Globus pallidus (tissue), 1 donor: ENCODE results near the gene ST3GAL5.
A peak's percentile ranks its signal among the peaks of the same experiment; 100 is the strongest.
"Not testable (repeated sequence)": the region's sequence is repeated elsewhere in the genome, so short reads cannot be mapped to it uniquely, and the experiment has no call there.

Experiments used
- DNase-seq: peaks from one replicate; pipeline ENCODE4 v3.0.0-alpha.2; 2015; ENCODE audit warnings: low spot score

Gene ST3GAL5

DNA sequence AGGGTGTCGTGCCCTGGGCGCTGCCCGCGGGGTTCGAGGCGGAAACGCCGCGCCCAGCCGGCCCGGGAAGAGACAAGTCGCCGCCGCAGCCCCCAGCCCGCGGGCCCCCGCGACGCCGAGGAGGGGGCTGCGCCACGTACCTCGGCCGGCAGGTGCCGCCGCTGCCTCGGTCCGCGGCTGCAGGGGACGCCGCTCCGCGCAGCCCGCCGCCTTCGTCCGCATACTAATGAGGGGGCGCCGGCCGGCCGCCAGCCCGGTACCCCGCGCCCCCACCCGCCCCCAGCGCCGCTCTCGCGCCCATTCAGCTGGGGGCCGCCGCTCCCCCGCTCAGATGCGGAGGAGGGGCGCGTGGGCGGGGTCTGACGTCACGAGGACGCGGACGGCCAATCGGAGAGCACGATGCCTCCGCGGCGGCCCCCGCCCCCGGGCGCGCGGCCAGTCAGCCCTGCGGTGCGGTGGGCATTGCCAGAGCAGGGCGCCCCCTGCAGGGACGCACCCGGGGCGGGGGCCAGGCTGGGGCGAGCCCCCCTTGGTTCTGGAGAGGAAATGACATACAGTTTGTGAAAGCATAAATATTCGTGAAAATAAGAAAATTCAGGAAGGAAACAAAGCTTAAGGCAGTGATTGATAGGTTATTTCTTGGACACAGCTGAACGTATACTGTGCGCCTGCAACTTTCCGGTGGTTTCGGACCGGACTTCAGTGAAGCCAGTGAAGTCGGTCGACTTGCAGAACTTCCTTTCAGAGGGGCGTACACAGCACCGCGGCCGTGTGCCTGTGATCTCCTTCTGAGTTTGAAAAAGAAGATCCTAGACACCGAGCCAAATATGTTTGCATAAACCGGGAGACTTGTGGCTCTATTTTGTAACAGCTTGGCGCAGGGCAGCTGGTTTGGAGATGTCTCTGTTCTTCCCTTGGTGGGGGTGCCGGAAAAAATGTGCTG lies at the start of gene ST3GAL5:
Gene ST3GAL5, minus strand, starts transcription at position 307 of the 943 bp plus-strand sequence. Its CDS starts 85 bp downstream, at position 222.
- peak; percentile 95 for DNase-seq

DNA sequence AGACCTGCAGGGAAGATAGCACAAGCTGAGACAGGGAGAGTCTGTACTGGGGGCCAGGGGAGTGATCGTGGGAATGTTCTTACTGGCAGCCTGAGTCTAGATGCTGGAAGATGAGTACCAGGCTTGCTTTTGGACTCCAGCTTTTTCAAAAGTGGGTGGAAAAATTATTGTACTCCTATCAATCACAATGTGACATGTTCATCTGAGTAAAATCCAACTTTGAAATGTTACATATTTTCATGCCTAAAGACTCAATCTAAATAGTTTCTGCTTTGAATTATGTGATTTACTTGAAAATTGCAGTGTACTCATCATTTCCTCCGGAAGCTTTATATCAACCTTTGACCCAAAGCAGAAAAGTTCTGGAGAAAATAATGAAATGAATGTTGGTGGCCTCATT lies 49.7 kb upstream of the ST3GAL5 start:
- no peak for DNase-seq

DNA sequence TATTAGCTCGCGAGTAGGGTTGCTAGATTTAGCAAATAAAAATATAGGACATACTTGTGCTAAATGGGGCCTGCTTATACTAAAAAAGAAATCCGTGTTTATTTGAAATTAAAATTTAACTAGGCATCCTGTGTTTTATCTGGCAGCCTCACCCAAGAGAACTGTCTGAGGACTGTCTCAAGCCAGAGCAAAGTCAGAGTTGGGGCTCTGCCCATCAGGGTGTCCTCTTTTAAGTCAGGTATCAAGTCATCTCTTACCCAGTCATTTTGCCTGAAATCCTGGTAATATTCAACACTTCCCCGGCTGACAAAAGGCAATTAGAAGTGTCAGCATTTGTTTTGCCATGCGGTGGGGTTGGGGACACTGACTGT lies 48.3 kb upstream of the ST3GAL5 start:
- DNase-seq, result no peak

DNA sequence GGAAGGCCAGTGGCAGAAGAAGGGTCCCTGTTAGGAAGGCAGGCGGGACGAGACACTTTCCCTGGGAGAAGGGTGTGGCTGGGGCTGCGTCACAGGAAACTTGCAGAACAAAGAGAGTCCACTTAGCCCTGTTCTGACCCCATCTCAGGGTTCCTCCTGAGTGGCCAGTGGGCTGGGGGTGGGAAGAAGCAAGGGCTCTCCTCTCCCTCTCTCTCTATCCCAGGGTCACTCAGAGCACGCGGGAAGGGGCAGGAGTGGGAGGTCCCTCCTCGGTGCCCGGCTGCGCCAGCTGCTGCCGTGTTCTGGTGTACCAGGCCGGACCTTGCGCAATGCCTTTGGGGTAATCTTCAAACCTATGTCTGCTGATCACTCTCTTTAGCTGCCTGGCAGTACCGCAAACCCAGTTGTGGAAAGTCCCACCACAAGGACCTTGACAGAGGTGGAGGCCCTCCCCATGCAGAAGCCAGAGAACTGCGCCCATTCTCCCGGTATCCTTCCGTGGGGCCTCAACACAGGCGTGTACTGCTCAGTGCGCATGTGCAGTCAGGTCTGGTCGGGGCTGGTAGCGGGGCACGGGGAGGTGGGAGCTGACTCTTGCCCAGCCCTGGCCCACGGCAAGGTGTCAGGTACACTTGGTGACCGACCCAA lies 47.8 kb upstream of the ST3GAL5 start:
- no peak for DNase-seq

DNA sequence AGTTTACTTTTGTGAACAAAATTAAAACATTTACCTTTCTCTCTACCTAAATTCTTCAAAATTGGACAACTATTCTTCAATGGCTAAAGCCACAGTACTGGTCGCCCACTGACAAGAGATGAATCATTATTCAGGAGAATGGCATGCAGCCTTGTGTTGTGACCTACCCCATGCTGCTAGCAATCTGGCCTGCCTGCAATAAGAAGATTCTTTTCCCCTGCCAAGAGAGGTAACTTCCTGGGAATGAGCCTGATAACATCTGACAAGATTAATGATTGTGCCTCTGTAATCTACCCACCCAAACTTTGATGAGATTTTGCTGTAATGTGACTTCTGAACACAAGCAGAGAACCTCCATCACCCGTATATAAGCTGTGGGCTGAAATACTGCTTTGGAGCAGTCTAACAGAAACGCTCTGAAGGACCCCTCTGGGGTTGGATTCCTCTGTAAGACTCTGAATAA lies 47.0 kb upstream of the ST3GAL5 start:
- DNase-seq, result no peak

DNA sequence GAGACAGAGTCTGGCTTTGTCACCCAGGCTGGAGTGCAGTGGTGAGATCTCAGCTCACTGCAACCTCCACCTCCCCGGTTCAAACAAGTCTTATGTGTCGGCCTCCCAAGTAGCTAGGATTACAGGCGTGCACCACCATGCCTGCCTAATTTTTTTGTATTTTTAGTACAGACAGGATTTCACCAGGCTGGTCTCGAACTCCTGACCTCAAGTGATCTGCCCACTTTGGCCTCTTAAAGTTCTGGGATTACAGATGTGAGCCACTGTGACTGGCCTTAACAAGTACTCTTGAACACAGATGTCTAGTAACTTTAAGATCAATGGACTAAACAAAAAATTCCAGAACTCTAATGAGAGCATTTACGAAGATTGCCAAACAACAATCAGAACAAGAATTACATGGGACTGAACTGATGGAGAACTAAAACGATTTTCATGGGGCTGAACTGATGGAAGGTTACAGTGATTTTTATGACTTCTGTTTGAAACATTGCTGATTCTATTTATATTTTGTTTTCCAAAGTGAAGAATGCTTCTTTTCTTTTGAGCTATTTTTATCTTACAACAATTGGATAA lies 46.5 kb upstream of the ST3GAL5 start:
- no peak for DNase-seq

DNA sequence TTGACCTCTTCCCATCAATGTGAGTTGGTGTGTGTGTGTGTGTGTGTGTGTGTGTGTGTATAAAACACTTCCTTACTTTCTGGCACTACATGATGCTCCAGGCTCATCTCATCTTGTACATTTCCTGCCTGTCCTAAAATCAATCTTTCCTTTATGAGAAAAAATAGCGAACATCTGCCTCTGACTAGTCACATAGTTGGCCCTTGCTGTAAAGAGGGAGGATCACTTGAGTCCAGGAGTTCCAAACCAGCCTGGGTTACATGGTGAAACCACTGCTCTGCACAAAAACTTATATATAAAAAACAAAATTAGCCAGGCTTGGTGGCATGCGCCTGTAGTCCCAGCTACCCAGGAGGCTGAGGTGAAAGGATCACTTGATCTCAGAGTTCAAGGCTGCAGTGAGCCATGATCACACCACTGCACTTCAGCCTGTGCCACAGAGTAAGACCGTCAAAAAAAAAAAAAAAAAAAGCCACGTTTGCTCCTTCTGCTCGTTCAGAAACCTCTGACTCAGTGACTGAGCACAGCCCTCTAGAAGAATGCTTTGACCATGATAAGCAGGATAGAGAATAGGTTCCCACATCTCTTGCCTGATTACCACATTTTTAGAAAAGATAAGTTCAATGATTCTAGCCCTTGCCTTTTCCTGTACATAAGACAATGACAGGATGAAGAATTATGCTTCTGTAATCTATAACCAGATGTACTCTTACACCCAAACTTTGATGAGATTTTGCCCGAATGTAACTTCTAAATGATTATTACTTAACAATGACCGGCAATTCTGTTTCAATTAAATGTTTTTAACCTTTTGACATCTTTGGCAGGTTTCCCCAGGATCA lies 45.2 kb upstream of the ST3GAL5 start:
- no peak for DNase-seq

DNA sequence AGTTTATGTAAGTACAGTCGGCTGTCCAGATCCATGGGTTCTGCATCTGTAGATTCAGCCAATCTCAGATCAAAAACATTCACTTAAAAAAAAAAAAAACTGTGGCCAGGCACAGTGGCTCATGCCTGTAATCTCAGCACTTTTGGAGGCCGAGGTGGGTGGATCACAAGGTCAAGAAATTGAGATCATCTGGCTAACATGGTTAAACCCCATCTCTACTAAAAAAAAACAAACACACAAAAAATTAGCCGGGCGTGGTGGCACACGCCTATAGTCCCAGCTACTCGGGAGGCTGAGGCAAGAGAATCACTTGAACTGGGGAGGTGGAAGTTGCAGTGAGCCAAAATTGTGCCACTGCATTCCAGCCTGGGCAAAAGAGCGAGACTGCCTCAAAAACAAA lies 42.4 kb upstream of the ST3GAL5 start:
- not testable (repeated sequence) for DNase-seq

DNA sequence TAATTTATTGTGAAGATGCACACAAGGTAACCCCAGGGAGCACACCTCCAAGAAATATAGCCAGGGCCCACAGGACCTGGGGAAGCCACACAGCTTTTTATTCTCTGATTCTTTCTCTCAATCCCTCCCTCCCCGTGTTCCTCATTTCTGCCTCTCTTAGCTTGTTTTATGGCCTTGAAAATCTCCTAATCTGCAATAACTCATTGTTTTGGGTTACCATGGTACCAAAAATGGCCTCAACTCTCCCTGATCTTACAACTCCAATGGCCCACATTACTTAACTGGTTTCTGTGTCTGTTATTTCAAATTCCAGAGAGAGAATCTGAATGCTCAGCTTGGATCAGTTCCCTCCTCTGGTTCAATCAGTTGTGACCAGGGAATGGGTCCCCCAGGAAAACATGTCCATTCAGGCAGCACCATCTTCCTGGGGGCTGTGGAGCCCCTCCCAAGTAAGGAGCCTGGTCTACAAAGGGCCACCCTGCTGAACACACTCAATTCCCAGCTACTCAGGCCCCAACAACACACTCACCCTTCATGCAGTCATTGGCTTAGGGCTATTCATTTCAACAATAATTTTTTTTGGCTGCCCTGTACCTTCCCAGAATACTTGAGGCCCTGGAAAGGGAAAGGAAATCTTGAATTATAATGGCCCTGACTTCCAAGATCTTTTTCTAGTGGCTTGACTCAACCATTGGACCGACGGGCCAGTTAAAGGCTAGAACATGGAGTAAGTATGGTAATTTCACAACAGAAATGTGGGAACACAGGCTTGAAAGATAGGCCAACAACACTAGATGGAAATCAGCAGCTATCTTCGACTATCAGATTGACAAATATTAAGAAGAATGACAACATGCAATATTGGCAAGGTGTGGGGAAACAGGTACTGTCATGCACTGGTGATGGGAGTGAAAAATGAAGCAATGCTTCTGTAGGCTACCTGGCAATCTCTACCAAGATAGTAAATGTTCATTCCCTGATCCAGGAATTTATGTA lies 41.6 kb upstream of the ST3GAL5 start:
- DNase-seq, result no peak

DNA sequence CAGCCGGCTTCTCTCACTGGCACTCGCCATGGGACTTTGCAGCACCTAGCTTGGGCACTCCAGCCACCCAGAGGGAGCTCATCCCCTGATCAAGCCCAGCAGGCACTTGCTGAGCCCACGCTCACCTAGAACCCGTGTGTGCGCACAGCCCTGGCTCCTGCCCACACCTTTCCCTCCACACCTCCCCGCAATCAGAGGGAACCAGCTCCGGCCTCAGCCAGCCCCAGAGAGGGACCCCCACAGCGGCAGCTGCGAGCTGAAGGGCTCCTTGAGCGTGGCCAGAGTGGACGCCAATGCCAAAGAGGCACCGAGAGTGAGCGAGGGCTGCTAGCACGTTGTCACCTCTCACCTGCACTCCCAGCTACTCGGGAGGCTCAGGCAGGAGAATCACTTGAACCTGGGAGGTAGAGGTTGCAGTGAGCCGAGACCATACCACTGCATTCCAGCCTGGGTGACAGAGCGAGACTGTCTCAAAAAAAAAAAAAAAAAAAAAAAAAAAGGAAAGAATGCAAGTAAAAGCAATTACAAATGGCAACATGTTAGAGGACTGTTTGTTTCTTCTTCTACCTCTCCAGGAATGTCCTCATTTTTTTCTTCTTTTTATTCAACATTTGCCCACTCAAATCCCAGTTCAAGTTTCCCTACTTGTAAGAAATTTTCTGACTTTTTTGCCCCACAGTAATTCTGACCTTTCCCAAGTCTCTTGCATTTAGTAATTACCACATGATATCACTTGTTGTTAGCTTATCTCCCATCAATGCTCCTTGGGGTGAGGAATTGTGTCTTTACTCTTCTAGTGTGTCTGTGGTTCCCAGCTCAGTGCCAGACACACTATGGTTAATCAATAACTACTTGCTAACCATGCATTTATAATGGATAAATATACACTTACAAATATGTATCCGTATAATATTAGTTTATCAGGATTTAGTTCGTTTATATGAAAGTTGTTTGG lies 40.6 kb upstream of the ST3GAL5 start:
- no peak for DNase-seq

DNA sequence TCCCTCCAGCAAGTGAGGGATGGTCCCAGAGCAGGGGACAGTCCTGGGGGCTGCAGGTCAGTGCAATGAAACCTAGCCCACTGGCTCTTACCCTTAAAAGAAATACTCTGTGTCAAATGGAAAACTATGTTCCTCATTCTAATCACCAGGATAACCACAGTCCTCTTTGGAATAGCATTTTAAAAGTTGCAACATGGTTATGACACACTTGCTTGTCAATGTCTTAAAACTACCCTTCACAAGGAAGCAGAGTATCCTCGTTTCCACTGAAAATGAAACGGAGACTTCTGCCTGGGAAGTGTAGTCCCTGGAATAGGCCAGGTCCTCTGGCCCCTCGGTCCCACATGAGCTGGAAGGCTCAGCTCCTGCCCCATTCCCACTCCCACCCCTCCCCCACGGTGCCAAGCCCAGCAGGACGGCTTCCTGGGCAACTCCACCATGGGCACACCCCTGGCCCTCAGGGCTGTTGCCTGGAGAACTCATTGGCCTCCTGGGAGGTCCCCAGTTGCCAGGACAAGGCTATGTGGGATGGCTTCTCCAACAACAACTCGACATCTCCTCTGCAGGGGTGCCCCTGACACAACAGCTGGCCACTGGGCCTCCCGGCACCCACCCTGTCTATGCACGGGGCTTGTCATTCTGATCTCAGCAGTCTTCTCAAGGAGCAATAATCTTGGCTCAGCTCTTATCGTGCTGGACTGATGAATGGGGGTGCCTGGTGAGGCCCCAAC lies 38.3 kb upstream of the ST3GAL5 start:
- no peak for DNase-seq

DNA sequence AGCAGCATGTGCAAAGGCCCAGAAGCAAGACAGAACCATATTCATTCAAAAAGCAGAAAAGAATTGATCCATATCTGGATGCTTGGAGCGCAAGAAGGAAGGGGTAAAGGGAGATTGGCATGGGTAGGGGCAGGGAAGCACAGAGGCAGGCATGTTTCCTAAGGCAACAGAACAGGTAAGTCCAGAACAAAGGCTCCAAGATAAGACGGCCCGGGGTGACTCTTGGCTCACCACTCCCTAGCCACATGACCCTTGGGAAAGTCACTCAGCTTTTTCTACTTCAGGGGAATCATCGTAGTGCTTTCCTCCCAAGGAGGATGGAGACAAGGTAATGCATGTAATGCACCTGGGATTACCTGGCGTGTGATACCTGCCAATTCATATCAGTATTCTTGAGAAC lies 37.7 kb upstream of the ST3GAL5 start:
- no peak for DNase-seq

DNA sequence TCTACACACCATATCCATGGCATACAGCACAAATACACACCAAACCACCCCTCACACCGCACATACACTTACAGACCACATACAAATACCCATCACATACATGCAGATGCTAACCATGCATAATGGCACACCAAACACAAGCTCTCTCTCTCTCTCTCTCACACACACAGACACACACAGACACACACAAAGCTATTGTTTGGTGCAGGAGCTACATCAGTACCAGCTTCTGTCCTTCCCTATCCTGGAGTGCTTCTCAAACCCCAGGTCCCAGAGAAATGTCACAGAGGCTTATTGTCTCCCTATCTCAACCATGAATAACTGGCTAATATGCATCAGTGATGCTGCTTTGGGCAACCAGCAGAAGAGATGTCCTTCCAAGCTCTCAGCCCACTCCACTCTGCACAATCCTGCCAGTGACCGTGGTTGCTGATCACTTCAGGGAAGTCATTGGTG lies 36.5 kb upstream of the ST3GAL5 start:
- DNase-seq, result peak; percentile 96

DNA sequence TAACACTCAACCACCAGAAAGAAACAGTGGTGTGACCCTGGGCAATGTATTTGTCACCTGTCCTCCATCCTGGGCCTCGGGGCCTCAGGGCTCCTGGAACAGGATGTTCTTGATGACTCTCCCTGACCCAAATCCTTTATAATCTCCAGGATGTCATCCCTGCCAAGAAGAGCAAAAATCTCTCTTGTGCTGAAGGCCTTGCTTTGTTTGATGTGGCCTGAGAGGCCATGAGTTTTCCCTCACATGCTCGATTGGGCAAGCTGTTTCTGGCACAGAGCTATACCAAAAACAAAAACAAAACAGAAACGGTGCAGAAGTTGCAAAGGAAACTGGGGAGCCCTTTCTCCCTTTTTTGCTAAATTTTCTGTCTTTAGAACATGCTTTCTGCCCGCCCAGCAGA lies 35.7 kb upstream of the ST3GAL5 start:
- DNase-seq, result peak; percentile 87

DNA sequence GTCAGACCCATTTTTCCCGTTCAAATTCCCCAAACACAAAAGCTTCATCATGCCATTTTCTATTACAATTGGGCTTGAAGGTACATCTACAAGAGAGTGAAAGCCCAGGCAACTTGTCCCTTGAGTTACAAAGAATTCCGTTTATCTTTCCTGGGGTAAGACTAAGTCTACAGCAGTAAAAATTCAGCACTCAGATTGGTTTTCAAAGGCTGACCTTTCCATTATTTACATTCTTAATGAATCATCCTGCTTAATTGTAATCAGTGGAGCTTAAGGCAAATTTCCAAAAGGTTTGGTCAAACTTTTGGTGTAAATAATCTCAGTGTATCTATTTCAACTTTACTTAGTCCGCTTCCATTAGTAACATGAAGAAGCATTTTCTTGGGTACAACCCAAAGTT lies 33.4 kb upstream of the ST3GAL5 start:
- no peak for DNase-seq

DNA sequence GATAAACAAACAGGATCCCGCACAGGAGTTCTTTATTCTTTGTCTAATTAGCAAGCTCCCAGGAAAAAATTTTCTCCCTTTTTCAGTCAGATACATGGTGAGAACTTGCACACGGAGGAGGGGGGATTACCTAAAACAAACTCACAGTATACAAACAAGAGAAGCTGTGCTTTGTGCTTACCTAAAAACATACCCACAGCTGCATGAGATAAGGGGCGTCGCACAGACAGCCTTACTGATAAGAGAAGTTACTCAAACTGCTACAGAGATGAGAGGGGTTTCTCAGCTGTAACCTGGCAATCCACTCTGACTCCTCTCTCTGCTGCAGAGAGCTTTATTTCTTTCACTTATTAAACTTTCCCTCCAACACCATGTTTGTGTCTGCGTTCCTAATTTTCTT lies 32.9 kb upstream of the ST3GAL5 start:
- no peak for DNase-seq

DNA sequence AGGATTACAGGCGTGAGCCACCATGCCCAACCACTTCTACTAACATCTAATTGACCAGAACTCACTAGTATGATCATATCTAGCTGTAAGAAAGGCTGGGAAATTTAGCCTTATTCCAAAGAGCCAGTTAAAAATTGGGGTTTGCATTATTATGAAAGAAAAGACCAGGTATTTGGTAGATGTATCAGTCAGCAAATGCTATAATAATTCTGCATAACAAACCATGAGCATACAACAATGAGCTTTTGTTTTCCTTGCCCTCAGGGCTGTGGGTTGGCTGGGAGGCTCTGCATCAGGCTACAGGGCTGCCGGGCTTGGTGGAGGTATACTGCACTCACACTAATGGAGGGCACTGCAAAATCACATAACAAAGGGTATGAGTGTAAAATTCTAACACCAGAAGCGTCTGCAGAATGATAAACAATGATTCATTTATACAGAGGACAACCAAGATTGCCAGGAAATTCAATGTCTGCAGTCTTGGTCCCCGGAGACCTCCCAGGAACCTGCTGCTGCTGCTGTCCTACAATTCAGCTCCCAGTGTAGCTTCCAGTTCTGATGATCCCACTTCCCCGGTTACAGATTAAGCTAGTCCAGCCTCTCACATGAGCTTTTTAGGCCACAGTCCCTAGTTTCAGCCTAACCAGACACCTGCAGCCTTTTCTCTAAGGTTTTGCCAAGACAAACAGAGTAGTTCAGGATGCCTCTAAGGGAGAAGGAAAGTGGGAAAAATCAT lies 32.2 kb upstream of the ST3GAL5 start:
- peak; percentile 68 for DNase-seq
